GM20000 (cell line): ENCODE results near the gene SIMC1.

Experiments used
- DNase-seq: peaks from one replicate; pipeline ENCODE4 v3.0.0; 2012; ENCODE audit warnings: low spot score
- CTCF ChIP-seq: IDR thresholded peaks from 2 replicates; pipeline ENCODE4 v1.5.1; 2012; ENCODE audit warnings: mild to moderate bottlenecking, control low read depth; ENCODE audit errors: extremely low read depth, missing control alignments

Gene SIMC1

GRCh38 chr5:176320577-176320976 is 82.4 kb downstream of the SIMC1 start:
- no peak for DNase-seq
- no peak for TF ChIP-seq CTCF

DNA sequence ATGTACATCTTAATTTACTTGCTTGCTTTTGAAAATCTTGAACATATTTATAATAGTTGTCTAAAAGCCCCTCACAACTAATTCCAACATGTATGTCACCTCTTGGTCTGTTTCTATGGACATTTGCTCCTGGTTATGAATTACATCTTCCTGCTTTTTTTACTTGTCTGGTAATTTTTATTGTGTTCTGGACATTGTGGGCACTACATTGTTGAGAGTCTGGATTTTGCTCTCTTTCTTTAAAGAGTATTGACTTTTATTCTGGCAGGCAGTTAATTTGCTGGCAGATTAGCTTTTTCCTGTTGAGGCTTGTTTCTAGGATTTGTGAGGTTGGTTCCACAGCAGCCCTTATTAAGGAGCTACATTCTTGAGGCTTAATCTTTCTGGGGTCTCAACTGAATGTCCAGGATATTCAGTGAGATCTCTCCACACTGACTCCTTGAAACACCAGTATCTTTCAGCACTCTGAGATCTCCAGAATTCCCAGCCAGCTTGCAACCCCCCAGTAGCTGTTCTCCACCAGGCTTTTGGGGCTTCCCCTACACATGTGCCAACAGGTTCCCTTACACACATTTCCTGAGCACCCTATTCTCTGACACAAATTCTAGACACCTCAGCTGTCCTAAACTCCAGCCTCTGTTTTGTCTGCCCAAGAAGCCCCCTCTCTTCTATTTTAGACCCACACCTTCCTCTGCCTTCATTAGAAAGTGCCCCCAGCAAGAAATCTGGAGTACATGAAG is 96.0 kb downstream of the SIMC1 start:
- DNase-seq: no peak
- TF ChIP-seq CTCF: no peak

- DNase-seq: no peak
- no peak for TF ChIP-seq CTCF
Observed at GRCh38 chr5:176337913-176338312, 99.7 kb downstream of the SIMC1 start.

DNA sequence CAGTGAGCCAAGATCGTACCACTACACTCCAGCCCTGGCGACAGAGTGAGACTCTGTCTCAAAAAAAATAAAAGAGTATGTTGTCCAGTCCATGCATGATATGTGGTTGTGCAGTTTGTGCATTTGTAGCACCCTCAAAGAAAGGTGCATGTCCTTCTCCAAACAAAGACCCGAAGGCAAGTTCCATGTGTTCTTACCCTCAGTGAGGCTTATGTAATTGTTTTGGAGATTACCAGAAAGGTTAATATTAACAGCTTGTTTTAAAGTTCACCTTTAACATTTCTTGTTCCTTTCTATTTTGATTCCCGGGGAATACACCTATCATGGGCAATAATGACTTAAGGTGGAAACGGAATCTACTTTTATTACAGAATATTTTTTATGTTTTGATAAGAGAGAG is 101.1 kb downstream of the SIMC1 start:
- DNase-seq: no peak

DNA sequence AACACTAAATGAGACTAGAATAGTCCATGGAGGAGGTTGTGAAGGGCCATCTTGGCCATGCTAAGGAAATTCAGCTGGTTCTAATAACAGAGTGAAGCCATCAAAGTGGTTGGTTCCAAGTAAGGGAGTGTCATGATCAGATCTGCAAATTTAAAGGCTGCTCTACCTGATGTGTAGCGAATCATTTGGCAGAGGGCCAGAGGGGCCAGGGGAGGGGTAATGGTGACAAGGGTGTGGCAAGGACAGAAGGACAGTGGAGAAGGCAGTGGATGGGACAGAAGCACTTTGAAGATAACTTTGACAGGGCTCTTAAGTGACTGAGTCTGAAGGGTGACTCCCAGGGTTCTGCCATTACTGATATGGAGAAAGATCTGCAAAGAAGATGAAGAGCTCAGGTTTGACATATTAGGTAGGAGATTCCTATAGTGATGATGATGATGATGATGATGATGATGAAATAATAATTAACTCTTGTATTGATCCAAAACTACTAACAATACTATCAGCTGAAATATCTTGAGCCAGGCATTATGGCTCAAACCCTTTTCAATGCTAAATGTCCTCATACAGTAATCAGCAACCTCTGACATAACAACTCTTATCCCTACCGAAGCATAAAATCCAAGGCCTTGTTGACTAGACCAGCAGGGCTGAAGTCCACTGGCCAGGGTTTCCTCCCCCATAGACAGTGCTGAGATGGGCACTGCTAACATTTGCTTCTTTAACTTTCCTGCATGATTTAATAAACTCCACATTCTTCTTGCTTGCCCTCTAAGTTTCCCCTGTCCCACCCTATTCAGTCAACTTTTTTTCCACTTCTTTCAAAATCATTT is 103.3 kb downstream of the SIMC1 start:
- DNase-seq: no peak
- TF ChIP-seq CTCF: no peak

More for the DNA sequence above, 101.1 kb downstream of the SIMC1 start:
- no peak for TF ChIP-seq CTCF

GRCh38 chr5:176342158-176342483 is 103.9 kb downstream of the SIMC1 start:
- no peak for TF ChIP-seq CTCF
- no peak for DNase-seq

- DNase-seq: no peak
- no peak for TF ChIP-seq CTCF
Observed at GRCh38 chr5:176342766-176343458, 104.7 kb downstream of the SIMC1 start.
